GM21825 (cell line): ENCODE measurements around the gene PON3.

Experiments
- ATAC-seq: cut with Tn5 transposase; IDR thresholded peaks from one replicate; pipeline ENCODE4 v1.9.1; 2021; ENCODE audit warnings: mild to moderate bottlenecking, moderate library complexity; ENCODE audit not compliant: unreplicated experiment

The PON3 gene

DNA sequence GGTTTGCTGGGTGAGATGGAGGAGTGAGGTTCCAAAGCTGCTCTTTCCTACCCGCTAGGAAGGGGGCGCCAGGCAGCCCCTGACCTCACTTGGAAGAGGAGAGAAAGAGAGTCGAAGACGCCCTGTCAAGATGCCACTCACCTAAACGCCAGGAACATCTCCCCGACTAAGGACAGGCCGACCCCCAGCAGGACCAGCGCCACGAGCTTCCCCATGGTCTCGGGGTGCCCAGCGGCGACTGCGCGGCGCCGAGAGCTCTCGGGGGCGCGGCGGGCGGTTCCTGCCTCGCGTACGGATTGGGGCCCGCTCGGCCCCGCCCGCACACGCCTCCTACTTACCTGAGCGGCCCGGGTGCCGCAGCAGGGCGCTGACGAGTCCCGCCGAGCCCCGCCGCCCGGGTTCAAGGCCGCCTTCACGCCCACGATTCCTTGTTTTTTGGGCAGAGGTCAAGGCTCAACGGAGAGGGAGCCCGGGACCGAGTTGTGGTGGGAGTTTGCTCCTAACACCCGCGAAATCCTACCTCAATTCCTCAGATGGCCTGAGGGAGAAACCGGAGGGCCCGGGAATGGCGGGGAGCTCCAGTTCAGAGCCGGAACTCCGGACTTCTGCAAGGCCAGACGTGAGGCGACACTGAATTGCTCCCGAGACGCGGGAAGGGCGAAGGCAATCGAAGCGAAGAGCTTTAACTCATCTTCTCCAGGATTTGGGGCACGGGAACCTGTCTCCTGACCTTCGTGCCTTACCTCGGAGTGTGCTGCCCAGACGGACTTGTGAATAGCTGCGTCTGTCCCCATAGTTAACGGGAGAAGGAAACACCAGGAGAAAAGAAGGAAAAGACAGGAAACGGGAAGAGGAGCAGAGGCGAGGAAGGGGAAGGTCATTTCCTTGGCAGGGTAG, at the start of gene PON3:
TSS of gene PON3 (minus strand) at position 240 of the 897 bp plus-strand sequence. CDS start at position 215, 25 bp downstream.
- ATAC-seq: no peak

DNA sequence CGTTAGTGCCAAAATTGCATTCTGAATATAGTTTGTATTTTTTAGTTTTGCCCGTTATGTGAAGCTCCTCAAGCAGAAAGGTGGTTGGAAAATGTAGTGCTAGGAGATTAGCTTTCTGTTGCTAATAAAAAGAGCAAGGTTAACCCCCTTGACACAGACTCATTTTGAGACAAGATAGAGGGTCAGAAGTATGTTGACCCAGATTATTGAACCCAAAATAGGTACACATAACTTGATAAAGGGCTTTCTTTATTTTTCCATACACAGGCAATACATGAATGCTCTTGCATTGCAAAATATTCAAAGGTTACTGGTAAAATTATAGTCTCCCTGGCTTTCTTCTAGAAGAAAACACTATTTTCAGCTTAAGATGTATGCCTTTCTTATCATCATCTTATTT, 48.6 kb upstream of the PON3 start:
- no peak for ATAC-seq

DNA sequence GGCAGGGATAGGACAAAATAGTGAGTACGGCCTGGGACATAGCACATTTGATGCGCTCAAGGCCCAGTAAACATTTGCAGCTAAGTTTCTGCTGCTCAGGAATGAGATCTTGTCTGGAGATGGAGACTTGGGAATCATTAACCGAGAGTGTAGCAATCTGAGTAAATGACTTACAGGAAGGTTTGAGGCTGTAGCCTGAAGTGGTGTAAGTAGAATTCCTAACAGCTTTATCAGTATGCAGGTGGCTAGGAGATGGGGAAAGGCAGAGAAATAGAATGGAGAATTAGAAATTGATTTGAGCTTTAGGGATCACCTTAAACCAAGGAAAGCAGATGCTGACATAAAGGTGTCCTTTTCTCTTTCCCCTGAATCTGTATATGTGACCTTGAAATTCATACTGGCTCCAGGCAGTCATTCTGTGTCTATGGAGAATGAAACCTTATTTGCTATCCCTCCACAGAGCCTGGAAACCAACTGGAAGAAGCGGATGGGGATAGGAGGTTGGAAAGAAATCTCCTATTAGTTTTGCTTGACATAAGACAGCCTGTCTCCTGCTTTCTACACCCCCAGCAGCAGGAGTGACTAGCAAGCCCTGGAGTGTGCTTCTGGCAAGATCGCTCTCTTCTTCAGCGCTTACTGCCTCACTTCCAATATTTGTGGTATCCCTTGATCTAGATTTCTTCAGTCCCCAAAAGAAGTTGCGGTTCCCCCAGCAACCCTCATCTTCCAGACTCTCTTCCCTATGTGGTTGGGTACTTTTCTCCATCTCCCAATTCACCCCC, 45.1 kb upstream of the PON3 start:
- no peak for ATAC-seq

DNA sequence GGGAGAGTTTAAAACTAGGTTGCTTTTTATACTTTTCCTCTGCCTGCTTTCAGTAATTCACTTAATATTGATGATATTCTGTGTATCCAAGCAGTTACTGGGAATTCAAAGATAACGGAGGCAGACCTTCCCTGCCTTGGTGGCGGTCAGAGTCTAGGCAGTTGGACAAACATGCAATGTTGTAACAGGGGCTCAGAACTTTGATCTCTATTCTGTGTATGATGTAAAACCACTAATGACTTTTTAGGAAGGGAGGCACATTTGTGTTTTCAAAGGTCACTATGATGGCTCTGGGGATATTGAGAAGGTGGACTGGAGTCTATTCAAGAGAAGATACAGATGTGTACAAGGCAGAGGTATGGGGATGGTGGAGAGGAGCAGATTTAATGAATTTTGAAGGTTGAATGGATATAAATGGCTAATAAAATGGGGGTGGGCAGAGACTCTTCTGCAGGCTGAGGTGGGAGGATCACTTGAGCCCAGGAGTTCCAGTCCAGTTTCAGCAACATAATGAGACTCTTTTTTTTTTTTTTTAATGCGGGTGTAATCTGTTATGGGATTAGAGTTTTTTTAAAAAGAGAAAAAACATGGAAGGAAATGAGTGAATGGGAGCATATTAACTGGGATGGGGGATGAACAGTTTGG, 44.3 kb upstream of the PON3 start:
- ATAC-seq: no peak

DNA sequence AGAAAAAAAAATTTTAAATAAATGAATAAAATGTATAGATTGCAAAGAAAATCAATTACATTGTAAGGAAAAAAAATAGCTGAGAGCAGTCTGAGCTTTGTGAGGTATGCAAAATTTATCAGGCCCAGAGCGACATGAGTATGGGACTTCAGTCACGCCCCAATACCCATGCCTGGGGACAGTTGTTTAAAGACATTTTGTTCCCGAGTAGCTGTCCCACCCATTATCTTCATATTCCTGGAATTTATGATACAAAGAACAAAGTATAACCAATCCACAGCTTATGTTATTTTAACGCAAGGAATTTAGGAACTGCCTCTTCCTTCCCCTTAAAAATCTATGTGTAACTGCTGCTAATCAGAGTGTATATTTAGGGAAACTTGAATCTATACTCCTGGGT, 40.2 kb upstream of the PON3 start:
- ATAC-seq: no peak

DNA sequence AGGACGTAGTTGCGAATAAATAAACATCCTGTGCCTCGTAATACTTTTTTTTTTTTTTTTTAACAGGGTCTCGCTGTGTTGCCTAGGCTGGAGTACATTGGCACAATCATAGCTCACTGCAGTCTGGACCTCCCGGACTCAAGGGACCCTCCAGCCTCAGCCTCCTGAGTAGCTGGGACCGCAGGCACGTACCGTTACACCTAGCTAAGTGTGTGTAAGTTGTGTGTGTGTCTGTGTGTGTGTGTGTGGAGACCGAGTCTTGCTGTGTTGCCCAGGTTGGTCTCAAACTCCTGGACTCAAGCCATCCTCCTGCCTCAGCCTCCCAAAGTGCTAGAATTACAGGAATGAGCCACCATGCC, 39.2 kb upstream of the PON3 start:
- ATAC-seq: peak; percentile 3

DNA sequence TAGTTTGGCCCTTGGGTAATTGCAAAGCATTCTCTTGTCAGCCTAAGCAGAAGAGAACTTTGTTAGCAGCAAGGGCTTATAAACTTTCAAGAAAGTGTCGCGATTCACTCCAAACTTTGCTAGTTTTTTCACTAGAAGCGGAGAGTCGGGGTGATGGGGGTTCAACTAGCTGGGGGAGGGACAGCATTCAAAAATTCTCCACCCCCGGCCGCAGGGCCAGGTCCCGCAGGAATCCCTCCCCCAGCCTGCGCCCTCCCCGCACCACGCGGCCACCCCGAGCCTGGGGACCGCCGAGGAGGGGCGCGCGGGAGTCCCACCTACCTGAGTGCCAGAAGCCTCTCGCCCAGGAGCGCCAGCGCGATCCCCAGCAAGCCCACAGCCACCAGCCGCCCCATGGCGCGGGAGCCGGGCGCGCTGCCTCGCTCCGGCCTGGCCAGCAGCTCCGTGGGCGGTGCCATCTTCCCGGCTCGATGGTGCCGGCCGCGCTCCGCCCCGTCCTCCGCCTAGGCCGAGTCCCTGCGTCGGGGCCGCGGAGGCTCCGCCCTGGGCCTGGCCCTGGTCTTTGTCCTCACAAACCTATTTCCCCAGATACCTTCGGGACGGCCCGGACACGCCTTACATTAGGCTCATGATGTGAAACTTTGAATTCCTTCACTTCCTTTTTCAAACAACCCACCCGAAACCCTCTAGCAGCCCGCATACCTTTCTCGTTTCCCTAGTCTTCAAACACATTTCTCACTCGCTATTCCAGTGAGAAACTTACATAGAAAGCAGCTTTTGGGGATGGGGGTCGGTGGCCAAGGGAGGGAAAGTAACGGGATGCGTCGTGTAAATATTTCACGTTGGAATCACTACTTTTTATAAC, 38.6 kb upstream of the PON3 start, which contains the start of gene PON2:
TSS of gene PON2 (minus strand) at position 472 of the 865 bp plus-strand sequence. CDS start at position 395, 77 bp downstream.
- peak; percentile 96 for ATAC-seq

DNA sequence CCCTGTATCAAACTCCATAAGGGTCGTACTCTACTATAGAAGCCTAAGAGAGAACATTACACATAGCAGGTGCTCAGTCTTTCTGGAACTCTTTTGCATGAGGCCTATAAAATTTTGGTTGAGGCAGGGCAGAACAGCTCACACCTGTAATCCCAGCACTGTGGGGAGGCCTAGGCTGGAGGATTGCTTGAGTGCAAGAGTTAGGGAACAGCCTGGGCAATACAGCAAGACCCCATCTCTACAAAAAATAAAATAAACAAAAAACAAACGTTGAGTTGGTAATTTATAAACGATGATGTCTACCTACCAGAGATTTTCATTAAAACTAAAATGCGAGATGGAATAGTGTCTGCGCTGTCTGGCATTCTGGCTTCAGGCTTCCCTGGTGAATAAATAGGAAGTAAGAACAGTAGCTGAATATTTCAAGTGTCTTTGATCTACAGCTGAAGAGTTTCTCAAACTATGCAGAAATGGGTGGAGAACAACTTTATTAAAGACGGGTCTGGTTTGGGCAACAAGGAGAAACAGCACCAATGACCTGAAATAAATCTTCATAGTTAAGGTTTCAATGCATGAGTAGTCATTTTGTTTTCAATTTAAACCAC, 37.9 kb upstream of the PON3 start:
- no peak for ATAC-seq

DNA sequence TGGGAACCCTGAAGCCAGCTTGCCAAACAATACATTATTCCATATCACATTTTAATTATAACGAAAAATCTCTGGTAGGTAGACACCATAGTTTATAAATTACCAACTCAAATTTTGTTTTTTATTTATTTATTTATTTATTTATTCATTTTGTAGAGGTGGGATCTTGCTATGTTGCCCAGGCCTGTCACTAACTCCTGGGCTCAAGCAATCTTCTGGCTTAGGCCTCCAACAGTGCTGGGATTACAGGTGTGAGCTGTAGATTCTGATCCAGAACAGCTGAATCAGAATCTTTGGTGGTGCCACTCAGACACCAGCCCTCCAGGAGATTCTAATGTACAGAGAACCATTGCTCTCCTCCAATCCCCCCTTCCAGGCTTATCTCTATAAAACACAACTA, 37.0 kb upstream of the PON3 start:
- no peak for ATAC-seq

DNA sequence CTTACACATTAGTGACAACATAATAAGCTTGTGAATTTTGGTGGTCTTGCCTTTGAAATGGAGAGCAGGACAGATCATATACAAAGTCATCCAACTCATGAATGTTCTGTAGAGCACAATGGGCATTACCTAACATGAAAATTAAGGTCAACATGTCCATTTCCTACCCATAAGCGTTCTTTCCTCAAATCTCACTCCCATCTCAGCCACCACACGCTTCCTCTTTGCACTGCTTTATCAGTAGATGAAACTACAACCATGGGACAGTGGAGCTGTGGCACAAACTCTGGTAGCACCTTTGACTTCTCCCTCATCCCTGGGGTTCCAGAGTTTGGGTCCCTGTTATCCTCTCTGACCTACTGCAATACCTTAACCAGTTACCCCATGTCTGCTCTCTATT, 36.4 kb upstream of the PON3 start:
- no peak for ATAC-seq

DNA sequence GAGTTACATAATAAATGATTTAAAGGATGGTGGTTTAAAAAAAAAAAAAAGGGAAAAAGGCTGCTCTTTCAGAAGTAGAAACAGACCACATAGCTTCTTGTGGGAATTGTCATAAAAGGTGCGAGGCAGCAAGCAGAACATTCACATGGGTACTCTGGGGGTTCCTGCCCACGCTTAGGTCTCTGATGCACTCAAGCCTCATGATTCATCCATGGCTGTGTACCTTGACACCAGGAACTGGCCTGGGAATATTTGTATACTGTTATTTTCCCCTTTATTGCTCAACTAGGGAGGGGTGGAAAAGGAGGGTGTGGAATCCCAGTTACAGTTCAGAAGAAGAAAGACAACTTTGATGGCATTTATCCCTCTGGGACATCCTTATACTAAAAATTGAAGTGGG, 34.7 kb upstream of the PON3 start:
- no peak for ATAC-seq

DNA sequence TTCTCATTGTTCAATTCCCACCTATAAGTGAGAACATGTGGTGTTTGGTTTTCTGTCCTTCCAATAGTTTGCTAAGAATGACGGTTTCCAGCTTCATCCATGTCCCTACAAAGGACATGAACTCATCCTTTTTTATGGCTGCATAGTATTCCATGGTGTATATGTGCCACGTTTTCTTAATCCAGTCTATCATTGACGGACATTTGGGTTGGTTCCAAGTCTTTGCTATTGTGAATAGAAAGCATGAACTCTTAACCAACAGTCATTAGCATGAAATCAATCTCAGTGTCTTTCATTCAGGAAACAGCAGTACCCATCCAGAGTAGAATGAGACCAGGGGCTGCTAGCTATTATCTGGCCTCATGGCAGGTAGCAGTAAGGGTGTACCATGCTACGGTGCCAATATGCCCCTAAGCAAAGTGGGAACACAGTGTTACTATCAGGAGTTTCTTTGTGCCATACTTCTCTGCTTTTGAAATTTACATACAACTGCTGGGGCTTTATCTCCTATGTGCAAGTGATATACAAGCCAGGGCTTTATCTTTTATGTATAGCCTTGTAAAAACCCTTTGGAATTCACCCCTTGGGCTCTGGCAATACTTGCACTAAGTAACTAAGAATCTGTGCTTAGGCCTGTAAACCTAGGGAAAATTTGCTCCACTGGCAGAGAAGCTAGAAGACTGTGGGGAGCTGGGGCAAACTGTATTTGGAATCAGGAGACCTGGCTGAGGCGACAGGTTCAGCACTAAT, 33.2 kb upstream of the PON3 start:
- ATAC-seq: no peak

DNA sequence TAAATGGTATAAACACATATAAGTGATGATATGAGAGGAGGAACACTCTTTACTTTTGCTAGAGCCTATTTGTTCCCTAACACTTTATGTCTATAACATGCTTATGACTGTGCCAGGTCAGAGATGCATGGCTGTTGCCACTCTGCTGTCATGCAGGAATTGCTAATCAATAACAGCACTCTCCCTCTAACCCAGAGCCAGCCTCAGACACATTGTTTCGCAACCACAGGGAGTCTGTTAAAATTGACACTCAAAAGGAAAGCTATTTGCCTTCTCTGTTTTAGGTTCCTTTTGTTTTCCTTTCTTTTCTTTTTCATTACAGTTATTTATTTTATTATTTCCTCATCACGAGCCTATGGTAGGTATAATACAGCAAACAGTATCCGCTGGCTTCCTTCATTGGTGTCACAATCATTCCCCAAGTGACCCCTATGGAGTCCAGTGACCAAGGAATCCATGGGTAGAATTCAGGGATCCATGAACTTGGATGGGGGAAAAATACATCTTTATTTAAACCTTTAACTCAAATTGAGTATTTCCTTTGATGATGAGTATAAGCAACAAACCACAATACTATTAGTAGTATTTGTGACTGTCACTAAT, 31.8 kb upstream of the PON3 start:
- no peak for ATAC-seq

DNA sequence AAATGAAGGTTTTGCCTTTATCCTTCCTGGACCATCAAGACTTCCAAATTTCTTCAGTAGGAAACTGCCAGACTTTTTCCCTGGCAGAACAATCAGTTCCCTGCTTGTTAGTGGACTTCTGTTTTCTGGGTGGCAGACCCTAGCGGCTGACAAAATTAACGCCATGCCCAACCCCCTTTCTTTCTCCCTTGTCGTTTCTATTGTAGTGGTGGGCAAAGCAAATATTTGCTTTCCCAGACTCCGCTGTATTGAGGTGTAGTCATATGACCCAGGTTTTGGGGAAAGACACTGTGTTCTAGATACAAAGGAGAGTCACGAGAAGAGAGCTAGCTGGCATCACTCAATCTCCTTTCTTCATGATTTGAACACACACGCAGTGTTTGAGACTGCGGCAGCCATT, 31.0 kb upstream of the PON3 start:
- no peak for ATAC-seq

DNA sequence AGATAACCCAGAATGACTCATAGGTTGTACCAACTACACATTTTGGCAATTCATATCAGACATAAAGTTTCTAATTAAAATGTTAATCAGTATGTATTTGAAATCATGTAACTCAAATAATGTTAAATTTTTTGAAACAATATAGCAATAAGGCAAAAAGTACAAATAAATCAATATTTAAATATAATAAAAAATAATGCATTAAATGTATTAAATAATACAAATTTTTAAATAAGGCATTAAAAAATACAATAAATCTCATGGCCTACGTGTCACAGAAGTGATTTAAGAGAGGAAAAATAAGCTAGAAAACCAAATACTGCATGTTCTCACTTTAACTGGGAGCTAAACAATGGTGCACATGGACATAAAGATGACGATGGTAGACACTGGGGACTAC, 29.5 kb upstream of the PON3 start:
- no peak for ATAC-seq

DNA sequence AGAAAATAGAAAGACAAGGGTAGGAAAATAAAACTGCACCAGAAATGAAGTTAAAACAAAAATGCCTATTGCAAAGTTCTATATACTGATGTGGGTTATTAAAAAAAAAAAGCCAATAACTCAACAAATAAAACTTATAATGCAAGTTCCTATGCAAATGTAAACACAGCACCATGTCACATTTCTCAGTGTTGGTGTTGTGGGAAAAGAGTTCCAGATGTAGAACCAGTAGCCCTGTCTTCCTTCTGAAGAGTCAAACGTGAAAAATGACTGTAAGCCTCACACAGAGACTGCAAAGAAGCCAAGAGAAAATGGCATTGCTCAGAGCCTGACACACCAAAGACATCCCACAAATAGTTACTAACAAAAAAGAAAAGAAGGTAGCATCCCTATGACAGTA, 28.5 kb upstream of the PON3 start:
- ATAC-seq: no peak

DNA sequence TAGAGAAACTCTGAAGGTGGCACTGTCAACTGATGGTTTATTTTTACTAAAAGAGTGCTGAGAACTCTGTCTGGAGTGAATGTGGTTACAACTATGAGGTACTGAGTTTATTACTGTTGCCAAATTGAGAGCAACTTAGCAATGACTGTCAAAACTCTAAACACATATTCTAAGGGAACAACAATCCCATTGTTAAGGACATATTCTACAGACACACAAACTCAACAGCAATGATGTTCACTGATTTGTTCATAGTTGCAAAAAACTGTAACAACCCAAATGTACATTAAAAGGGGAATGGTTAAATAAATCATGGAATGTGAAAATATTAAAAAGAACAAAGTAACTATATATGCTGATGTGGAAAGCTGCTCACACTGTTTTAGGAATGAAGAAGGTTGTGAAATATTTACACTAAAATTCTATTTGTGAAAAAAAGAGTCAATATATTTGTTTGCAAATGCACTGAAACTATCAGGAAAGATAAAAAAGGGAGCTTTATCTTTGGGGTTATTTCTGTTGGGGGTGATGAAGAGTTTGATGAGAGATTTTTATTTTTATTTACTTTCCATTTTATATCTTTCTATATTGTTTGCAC, 25.8 kb upstream of the PON3 start:
- ATAC-seq: no peak

DNA sequence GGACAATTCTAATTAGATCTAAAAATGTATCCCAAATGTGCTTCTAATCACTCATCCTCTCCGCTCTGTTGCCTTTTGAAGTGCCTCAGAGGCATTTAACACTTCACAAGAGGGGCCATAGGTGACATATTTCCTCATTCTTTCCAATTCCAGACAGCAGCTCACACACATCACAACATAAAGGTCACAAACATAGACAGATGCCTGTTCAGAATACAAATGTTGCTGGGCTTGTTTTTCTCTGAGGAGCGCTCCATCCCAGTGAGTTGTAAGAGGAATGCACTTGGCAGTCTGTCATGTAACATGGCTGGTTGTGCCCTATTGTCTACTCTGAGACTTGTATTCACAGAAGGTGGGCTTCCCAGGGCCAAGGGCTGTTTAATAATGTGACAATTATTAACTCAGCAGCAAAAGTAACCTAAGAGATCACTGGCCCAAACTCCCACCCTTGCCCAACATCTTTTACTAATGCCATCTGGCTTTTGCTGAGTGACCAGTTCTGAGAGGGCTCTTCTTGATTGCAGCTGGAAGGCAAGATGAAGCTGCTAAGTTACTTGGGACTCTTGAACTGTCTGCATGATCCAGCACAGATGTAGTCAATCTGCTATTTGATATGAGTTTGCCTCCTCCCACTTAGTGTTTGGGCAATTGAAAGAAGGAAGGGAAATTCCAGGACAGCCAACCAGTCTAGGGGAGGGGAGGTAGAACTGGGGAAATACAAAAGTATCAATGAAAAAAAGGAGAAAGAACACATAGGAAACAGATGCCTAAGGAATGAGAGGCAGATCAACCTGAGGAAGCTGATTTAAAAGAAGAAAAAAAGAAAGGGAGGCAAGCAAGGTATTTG, 25.0 kb upstream of the PON3 start:
- ATAC-seq: no peak
